Gastroesophageal sphincter (tissue), 4 donors: Measurements from ENCODE around the gene ANXA1. TPM values are rescaled to one million over a fixed set of nuclear protein-coding genes. Genes with fewer than 3 reads are reported as not detected.

ENCODE experiments used
- ATAC-seq: fragments of 150-250 bp; one replicate; pipeline ENCODE4 v1.9.1; 2016; ENCODE audit warnings: mild to moderate bottlenecking, moderate library complexity
- H3K27ac ChIP-seq, 4 donors: fragments of 200-600 bp; sonication (generic) in 3 of 4; 1 replicate in 3 of 4; 2 replicates in 1 of 4; pipeline ENCODE4 v1.5.1; 2016 to 2019
- H3K27me3 ChIP-seq: fragments of 200-600 bp; sonication (generic); one replicate; pipeline ENCODE4 v1.5.1; 2019
- H3K36me3 ChIP-seq, 2 donors: fragments of 200-600 bp; sonication (generic); one replicate each; pipeline ENCODE4 v1.5.1; 2019; ENCODE audit warnings: control low read depth in 1 of 2
- H3K4me1 ChIP-seq, 3 donors: fragments of 200-600 bp; sonication (generic); 1 replicate in 2 of 3; 2 replicates in 1 of 3; pipeline ENCODE4 v1.5.1; 2016 to 2019; ENCODE audit warnings: control low read depth in 2 of 3
- H3K4me3 ChIP-seq, 2 donors: fragments of 200-600 bp; sonication (generic); one replicate each; pipeline ENCODE4 v1.5.1; 2019; ENCODE audit warnings: mild to moderate bottlenecking in 1 of 2, moderate library complexity in 1 of 2
- H3K9me3 ChIP-seq, 3 donors: fragments of 200-600 bp; sonication (generic); one replicate each; pipeline ENCODE4 v1.5.1; 2017 to 2019; ENCODE audit warnings: control low read depth in 2 of 3
- CTCF ChIP-seq, 4 experiments: fragments of 200-600 bp in 2 of 4; fragments of 450-650 bp in 2 of 4; sonication (generic) in 1 of 4; IDR thresholded peaks; one replicate each; pipeline ENCODE4 v1.5.1; 2017 to 2019; ENCODE audit warnings: antibody characterized with exemption in 4 of 4, mild to moderate bottlenecking in 2 of 4, moderate library complexity in 2 of 4
- EP300 ChIP-seq: sonication (generic); formaldehyde crosslinking; IDR thresholded peaks from one replicate; pipeline ENCODE4 v1.6.1; 2017; ENCODE audit warnings: antibody characterized with exemption, mild to moderate bottlenecking
- POLR2A ChIP-seq, 2 donors: fragments of 450-650 bp; IDR thresholded peaks; one replicate each; pipeline ENCODE4 v1.6.1; 2017; ENCODE audit warnings: antibody characterized with exemption in 2 of 2, mild to moderate bottlenecking in 2 of 2, moderate library complexity in 1 of 2
- POLR2AphosphoS5 ChIP-seq: sonication (generic); formaldehyde crosslinking; IDR thresholded peaks from one replicate; pipeline ENCODE4 v1.6.1; 2017; ENCODE audit warnings: antibody characterized with exemption
- WGBS, 2 donors: methylation state at CpG; one replicate each; pipeline ENCODE4 v1.1.5; 2018; ENCODE audit warnings: low coverage in 1 of 2; 5-methylcytosine and 5-hydroxymethylcytosine counted together
- total RNA-seq, 4 donors: library from RNA; depleted of rRNA; stranded (reverse); fragments of >200 nt; gene quantifications; one replicate each; pipeline ENCODE4 v1.1.0, GENCODE V29; 2016

ANXA1 gene
- total RNA-seq, 4 donors from 2014 or later: 228 to 763 (median 356) TPM

- ATAC-seq: no peak
- no peak overlapping the region for H3K27ac ChIP-seq
- H3K9me3 ChIP-seq: no peaks in the 10 kb centered on the region
- H3K27me3 ChIP-seq: no peaks in the 10 kb centered on the region
- no peak overlapping the region for H3K4me3 ChIP-seq
- peaks cover 0 to 19% (median 3%) of the 10 kb centered on the region in 3 donors for H3K4me1 ChIP-seq
- WGBS, 2 donors: 62 to 70% methylated on average over 4 of the region's 4 CpGs
- TF ChIP-seq POLR2A (IDR thresholded peaks at IDR 0.05) (no peak), POLR2AphosphoS5 (no peak), EP300 (no peak), CTCF (IDR thresholded peaks at IDR 0.05) (no peak)
- H3K36me3 ChIP-seq: peaks cover 0 to under 1% of the 10 kb centered on the region in 2 donors
Measured at GRCh38 chr9:73176450-73176875, 24.8 kb downstream of the ANXA1 start.

- H3K4me3 ChIP-seq: no peak overlapping the region
- ATAC-seq: no peak
- no peaks in the 10 kb centered on the region for H3K27me3 ChIP-seq
- 81 to 97% methylated on average over 2 of the region's 2 CpGs for WGBS, 2 donors
- no peak for TF ChIP-seq POLR2A (IDR thresholded peaks at IDR 0.05)
- no peak for TF ChIP-seq CTCF (IDR thresholded peaks at IDR 0.05)
- TF ChIP-seq EP300: no peak
- peaks cover 0 to 19% (median 3%) of the 10 kb centered on the region in 3 donors for H3K4me1 ChIP-seq
- H3K9me3 ChIP-seq: no peaks in the 10 kb centered on the region
- no peak overlapping the region for H3K27ac ChIP-seq
- H3K36me3 ChIP-seq: no peaks in the 10 kb centered on the region
Measured at GRCh38 chr9:73178044-73178443, 26.4 kb downstream of the ANXA1 start.

GRCh38 chr9:73179589-73179988 lies 27.9 kb downstream of the ANXA1 start:
- H3K36me3 ChIP-seq: no peaks in the 10 kb centered on the region
- WGBS, 2 donors: 18 to 26% methylated on average over 3 of the region's 3 CpGs
- H3K27me3 ChIP-seq: no peaks in the 10 kb centered on the region
- ATAC-seq: no peak
- peaks cover 0 to 23% (median 3%) of the 10 kb centered on the region in 3 donors for H3K4me1 ChIP-seq
- H3K4me3 ChIP-seq: no peak overlapping the region
- no peak for TF ChIP-seq EP300
- no peak for TF ChIP-seq POLR2AphosphoS5
- TF ChIP-seq POLR2A (IDR thresholded peaks at IDR 0.05): no peak
- TF ChIP-seq CTCF (IDR thresholded peaks at IDR 0.05): no peak
- no peaks in the 10 kb centered on the region for H3K9me3 ChIP-seq
- H3K27ac ChIP-seq: no peak overlapping the region

GRCh38 chr9:73180403-73180802 lies 28.7 kb downstream of the ANXA1 start:
- WGBS, 2 donors: 0 to 8% methylated on average over 1 of the region's 1 CpG
- TF ChIP-seq EP300 (no peak), CTCF (IDR thresholded peaks at IDR 0.05) (no peak), POLR2A (IDR thresholded peaks at IDR 0.05) (no peak), POLR2AphosphoS5 (no peak)
- H3K4me3 ChIP-seq: no peak overlapping the region
- H3K4me1 ChIP-seq: peaks cover 0 to 23% (median 3%) of the 10 kb centered on the region in 3 donors
- H3K36me3 ChIP-seq: no peaks in the 10 kb centered on the region
- no peaks in the 10 kb centered on the region for H3K27me3 ChIP-seq
- ATAC-seq: no peak
- H3K27ac ChIP-seq: no peak overlapping the region
- H3K9me3 ChIP-seq: no peaks in the 10 kb centered on the region

- ATAC-seq: no peak
- Histone ChIP-seq H3K27me3 (no peaks in the 10 kb centered on the region), H3K4me1 (peaks cover 0 to 23% (median 3%) of the 10 kb centered on the region in 3 donors), H3K9me3 (peaks cover 0 to 9% (median 0%) of the 10 kb centered on the region in 3 donors), H3K36me3 (no peaks in the 10 kb centered on the region), H3K27ac (no peak overlapping the region), H3K4me3 (no peak overlapping the region)
- WGBS, 2 donors: 67 to 73% methylated on average over 1 of the region's 1 CpG
- TF ChIP-seq EP300: no peak
- TF ChIP-seq POLR2A (IDR thresholded peaks at IDR 0.05): no peak
- no peak for TF ChIP-seq POLR2AphosphoS5
- no peak for TF ChIP-seq CTCF (IDR thresholded peaks at IDR 0.05)
Measured at GRCh38 chr9:73182928-73183327, 31.3 kb downstream of the ANXA1 start.
